IMR-90 (cell line): ENCODE results near the gene PSMG1. TPM values are rescaled to one million over a fixed set of nuclear protein-coding genes. Genes with fewer than 3 reads are reported as not detected.

Source experiments
- ATAC-seq: fragments of 200-7000 bp; cut with Tn5 transposase; 2 replicates; pipeline ENCODE4 v1.9.1; 2020; ENCODE audit warnings: low read depth, mild to moderate bottlenecking, moderate library complexity
- BruUV-seq: library from RNA; stranded (reverse); fragments of 400-500 nt; replicated peaks from 2 replicates; lab custom pipeline; 2021; lab: Mats Ljungman, UMichigan
- CTCF ChIA-PET: fragments of 300-600 bp; formaldehyde crosslinking; extraction: SDS; loops from one replicate; lab custom pipeline; 2021; ENCODE audit warnings: antibody characterized with exemption; lab: Yijun Ruan, JAX
- POLR2A ChIA-PET: fragments of 300-600 bp; sonication (Branson Sonifier 250); formaldehyde crosslinking; loops from one replicate; lab custom pipeline; 2022; ENCODE audit warnings: antibody characterized with exemption; ENCODE audit not compliant: unreplicated experiment; lab: Charles Lee
- DNase-seq: peaks from one replicate; pipeline ENCODE4 v3.0.0; 2013
- H2AFZ ChIP-seq: replicated peaks from 2 replicates; pipeline ENCODE3; 2013; ENCODE audit warnings: low read length, mild to moderate bottlenecking; ENCODE audit not compliant: poor library complexity
- H2AK5ac ChIP-seq: 2 replicates; pipeline ENCODE4 v1.6.1; 2013; ENCODE audit warnings: low read depth, low read length, inconsistent platforms
- H2AK9ac ChIP-seq: replicated peaks from 2 replicates; pipeline ENCODE3; 2013; ENCODE audit warnings: mild to moderate bottlenecking, low read depth, low read length, moderate library complexity; ENCODE audit not compliant: poor library complexity
- H2BK120ac ChIP-seq: 2 replicates; pipeline ENCODE4 v1.6.1; 2013; ENCODE audit warnings: low read depth, low read length, inconsistent platforms
- H2BK15ac ChIP-seq: 3 replicates; pipeline ENCODE4 v1.6.1; 2013; ENCODE audit warnings: low read depth, low read length, inconsistent platforms
- H2BK20ac ChIP-seq: 2 replicates; pipeline ENCODE4 v1.6.1; 2013; ENCODE audit warnings: low read depth, mild to moderate bottlenecking, inconsistent platforms, low read length, moderate library complexity
- H2BK5ac ChIP-seq: 2 replicates; pipeline ENCODE4 v1.6.1; 2013; ENCODE audit warnings: mild to moderate bottlenecking, low read depth, low read length, inconsistent platforms; ENCODE audit not compliant: poor library complexity, severe bottlenecking
- H3K14ac ChIP-seq: replicated peaks from 2 replicates; pipeline ENCODE4 v1.6.1; 2013; ENCODE audit warnings: low read depth, low read length, inconsistent platforms
- H3K18ac ChIP-seq: 2 replicates; pipeline ENCODE4 v1.6.1; 2013; ENCODE audit warnings: low read depth, low read length, control low read depth
- H3K23ac ChIP-seq: 2 replicates; pipeline ENCODE4 v1.6.1; 2013; ENCODE audit warnings: low read depth, low read length, inconsistent platforms
- H3K27ac ChIP-seq: 2 replicates; pipeline ENCODE4 v1.5.1; 2013; ENCODE audit warnings: mild to moderate bottlenecking, control low read depth, low read length; ENCODE audit not compliant: insufficient read depth
- H3K27me3 ChIP-seq: 2 replicates; pipeline ENCODE4 v1.6.1; 2013; ENCODE audit warnings: low read length; ENCODE audit not compliant: control insufficient read depth, insufficient read depth
- H3K36me3 ChIP-seq: 2 replicates; pipeline ENCODE4 v1.6.1; 2013; ENCODE audit warnings: low read length, mixed read lengths; ENCODE audit not compliant: control insufficient read depth, insufficient read depth
- H3K4ac ChIP-seq: 2 replicates; pipeline ENCODE4 v1.6.1; 2013; ENCODE audit warnings: low read depth, low read length, inconsistent platforms
- H3K4me1 ChIP-seq: 2 replicates; pipeline ENCODE4 v1.6.1; 2013; ENCODE audit warnings: low read length, mixed read lengths; ENCODE audit not compliant: control insufficient read depth, insufficient read depth
- H3K4me2 ChIP-seq: 2 replicates; pipeline ENCODE4 v1.6.1; 2013; ENCODE audit warnings: low read depth, mild to moderate bottlenecking, control low read depth, low read length, moderate library complexity
- H3K4me3 ChIP-seq: 2 replicates; pipeline ENCODE4 v1.5.1; 2013; ENCODE audit warnings: low read depth, mild to moderate bottlenecking, control low read depth, low read length, moderate library complexity; ENCODE audit not compliant: insufficient read depth
- H3K56ac ChIP-seq: 2 replicates; pipeline ENCODE4 v1.6.1; 2013; ENCODE audit warnings: low read length, inconsistent platforms; ENCODE audit not compliant: insufficient read depth; ENCODE audit errors: extremely low read depth
- H3K79me1 ChIP-seq, 2 experiments: 2 replicates each; pipeline ENCODE4 v1.6.1; 2013; ENCODE audit warnings: low read length in 2 of 2, inconsistent platforms in 1 of 2, low read depth in 1 of 2
- H3K9ac ChIP-seq: 2 replicates; pipeline ENCODE4 v1.6.1; 2013; ENCODE audit warnings: low read depth, low read length, control low read depth
- H3K9me1 ChIP-seq: 2 replicates; pipeline ENCODE4 v1.6.1; 2013; ENCODE audit warnings: low read length, inconsistent platforms; ENCODE audit not compliant: insufficient read depth
- H3K9me3 ChIP-seq: 2 replicates; pipeline ENCODE4 v1.6.1; 2013; ENCODE audit warnings: low read length; ENCODE audit not compliant: control insufficient read depth, insufficient read depth
- H4K20me1 ChIP-seq: 2 replicates; pipeline ENCODE4 v1.6.1; 2013; ENCODE audit warnings: low read length, inconsistent platforms; ENCODE audit not compliant: insufficient read depth
- H4K5ac ChIP-seq: 2 replicates; pipeline ENCODE4 v1.6.1; 2013; ENCODE audit warnings: mild to moderate bottlenecking, low read depth, low read length, control low read depth
- H4K8ac ChIP-seq, 2 experiments: 2 replicates each; pipeline ENCODE4 v1.6.1; 2013; ENCODE audit warnings: low read depth in 2 of 2, low read length in 2 of 2, control low read depth in 1 of 2, inconsistent platforms in 1 of 2
- H4K91ac ChIP-seq: 2 replicates; pipeline ENCODE4 v1.6.1; 2013; ENCODE audit warnings: low read depth, low read length, inconsistent platforms; ENCODE audit not compliant: insufficient read depth
- BHLHE40 ChIP-seq: fragments of 150-350 bp; IDR thresholded peaks from 2 replicates; pipeline ENCODE4 v1.6.1; 2016; ENCODE audit warnings: mild to moderate bottlenecking, low read depth, low read length
- POLR2A ChIP-seq: IDR thresholded peaks from 2 replicates; pipeline ENCODE4 v1.6.1; 2012; ENCODE audit warnings: mild to moderate bottlenecking, low read depth, low read length
- RAD21 ChIP-seq: IDR thresholded peaks from 2 replicates; pipeline ENCODE4 v1.6.1; 2012; ENCODE audit warnings: low read length, improper control_type of control experiment
- RCOR1 ChIP-seq: IDR thresholded peaks from 2 replicates; pipeline ENCODE4 v1.6.1; 2012; ENCODE audit warnings: mild to moderate bottlenecking, low read length, improper control_type of control experiment; ENCODE audit not compliant: insufficient replicate concordance
- RFX5 ChIP-seq: IDR thresholded peaks from 2 replicates; pipeline ENCODE4 v1.8.0; 2012; ENCODE audit warnings: low read depth, mild to moderate bottlenecking, low read length, moderate library complexity
- SMC3 ChIP-seq: fragments of 150-350 bp; IDR thresholded peaks from 2 replicates; pipeline ENCODE4 v1.6.1; 2016; ENCODE audit warnings: low read depth, mild to moderate bottlenecking, antibody characterized with exemption, low read length, moderate library complexity
- WGBS, 2 experiments: methylation state at CpG; one replicate each; pipeline versions ENCODE4 v1.1.5 to v1.1.7; 2013; ENCODE audit warnings: missing lambda C conversion rate in 2 of 2; ENCODE audit not compliant: insufficient read length in 1 of 2; ENCODE audit errors: extremely low coverage in 2 of 2; 5-methylcytosine and 5-hydroxymethylcytosine counted together
- dilution Hi-C: fragments of 300-500 bp; cut with HindIII; formaldehyde crosslinking; loops from one replicate; pipeline ENCODE4 v1.14.3; 2018; ENCODE audit warnings: low sequenced_read_pairs; ENCODE audit not compliant: unreplicated experiment
- in situ Hi-C: fragments of 300-500 bp; cut with MboI; formaldehyde crosslinking; loops from 3 replicates; pipeline ENCODE4 v1.14.3; 2019; ENCODE audit warnings: low sequenced_read_pairs, inconsistent platforms, mixed read lengths
- intact Hi-C: fragments of 100-400 bp; cut with micrococcal nuclease; formaldehyde crosslinking; loops from 2 replicates; pipeline ENCODE4 v1.10.0; 2022
- polyA plus RNA-seq, 3 experiments: library from polyadenylated mRNA; depleted of rRNA; stranded (reverse); fragments of >200 nt; gene quantifications; 2 replicates each; pipeline ENCODE4 v1.2.3, GENCODE V29; 2012; ENCODE audit warnings: low replicate concordance in 1 of 3
- total RNA-seq: library from RNA; depleted of rRNA; stranded (reverse); fragments of >200 nt; gene quantifications from 2 replicates; pipeline ENCODE4 v1.2.3, GENCODE V29; 2012
- TF ChIP-seq, protein P1 (sequence below): conservative IDR thresholded peaks from 2 replicates; pipeline ENCODE4 v1.5.1; 2012; ENCODE audit warnings: mild to moderate bottlenecking, low read depth, low read length, improper control_type of control experiment
- TF ChIP-seq, protein P2 (sequence below): fragments of 150-350 bp; IDR thresholded peaks from 2 replicates; pipeline ENCODE4 v1.6.1; 2016; ENCODE audit warnings: low read depth, mild to moderate bottlenecking, low read length, moderate library complexity, borderline replicate concordance

The PSMG1 gene
- total and polyA plus RNA-seq, 2 of the 4 experiments (the other 2 are of a cell fraction) = 37.8 to 45.4 TPM

DNA sequence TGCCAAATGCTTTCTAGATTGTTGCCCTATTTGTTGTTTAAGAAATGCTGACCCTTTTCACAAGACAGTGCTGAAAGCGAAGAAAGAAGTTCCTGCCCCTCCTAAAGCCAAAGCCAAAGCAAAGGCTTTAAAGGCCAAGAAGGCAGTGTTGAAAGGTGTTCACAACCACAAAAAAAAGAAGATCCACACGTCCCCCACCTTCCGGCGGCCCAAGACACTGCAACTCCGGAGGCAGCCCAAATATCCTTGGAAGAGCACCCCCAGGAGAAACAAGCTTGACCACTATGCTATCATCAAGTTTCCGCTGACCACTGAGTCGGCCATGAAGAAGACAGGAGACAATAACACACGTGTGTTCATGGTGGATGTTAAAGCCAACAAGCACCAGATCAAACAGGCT is 55.7 kb downstream of the PSMG1 start:
- peaks cover 7% of the 10 kb centered on the region for H3K9me3 ChIP-seq
- ChIA-PET CTCF (no interaction called here), POLR2A (no interaction called here)
- in situ Hi-C loops = loop anchor here (5.0 to 10.0 kb wide), 2 partner anchors 320 to 393 kb away; partner anchors contain the start of gene ETS2
- no peak overlapping the region for H2BK120ac ChIP-seq
- H4K5ac ChIP-seq = no peak overlapping the region
- WGBS, 2 experiments = 90% methylated on average over 2 of the region's 8 CpGs; no CpG with 5 or more reads in 1 of the 2 experiments
- H2BK20ac ChIP-seq = no peak overlapping the region
- no peak overlapping the region for H3K4me2 ChIP-seq
- no peak overlapping the region for H4K91ac ChIP-seq
- H3K56ac ChIP-seq = no peak overlapping the region
- no peaks in the 10 kb centered on the region for H3K36me3 ChIP-seq
- no peak overlapping the region for H2AFZ ChIP-seq
- H3K14ac ChIP-seq = no peak overlapping the region
- dilution Hi-C loops = no loop called here
- no peak overlapping the region for H4K8ac ChIP-seq
- H3K27ac ChIP-seq = no peak overlapping the region
- TF ChIP-seq, protein P1, sequence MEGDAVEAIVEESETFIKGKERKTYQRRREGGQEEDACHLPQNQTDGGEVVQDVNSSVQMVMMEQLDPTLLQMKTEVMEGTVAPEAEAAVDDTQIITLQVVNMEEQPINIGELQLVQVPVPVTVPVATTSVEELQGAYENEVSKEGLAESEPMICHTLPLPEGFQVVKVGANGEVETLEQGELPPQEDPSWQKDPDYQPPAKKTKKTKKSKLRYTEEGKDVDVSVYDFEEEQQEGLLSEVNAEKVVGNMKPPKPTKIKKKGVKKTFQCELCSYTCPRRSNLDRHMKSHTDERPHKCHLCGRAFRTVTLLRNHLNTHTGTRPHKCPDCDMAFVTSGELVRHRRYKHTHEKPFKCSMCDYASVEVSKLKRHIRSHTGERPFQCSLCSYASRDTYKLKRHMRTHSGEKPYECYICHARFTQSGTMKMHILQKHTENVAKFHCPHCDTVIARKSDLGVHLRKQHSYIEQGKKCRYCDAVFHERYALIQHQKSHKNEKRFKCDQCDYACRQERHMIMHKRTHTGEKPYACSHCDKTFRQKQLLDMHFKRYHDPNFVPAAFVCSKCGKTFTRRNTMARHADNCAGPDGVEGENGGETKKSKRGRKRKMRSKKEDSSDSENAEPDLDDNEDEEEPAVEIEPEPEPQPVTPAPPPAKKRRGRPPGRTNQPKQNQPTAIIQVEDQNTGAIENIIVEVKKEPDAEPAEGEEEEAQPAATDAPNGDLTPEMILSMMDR = no peak
- TF ChIP-seq RFX5 = no peak
- TF ChIP-seq POLR2A = no peak
- no peak for TF ChIP-seq RAD21
- TF ChIP-seq BHLHE40 = no peak
- TF ChIP-seq, protein P2, sequence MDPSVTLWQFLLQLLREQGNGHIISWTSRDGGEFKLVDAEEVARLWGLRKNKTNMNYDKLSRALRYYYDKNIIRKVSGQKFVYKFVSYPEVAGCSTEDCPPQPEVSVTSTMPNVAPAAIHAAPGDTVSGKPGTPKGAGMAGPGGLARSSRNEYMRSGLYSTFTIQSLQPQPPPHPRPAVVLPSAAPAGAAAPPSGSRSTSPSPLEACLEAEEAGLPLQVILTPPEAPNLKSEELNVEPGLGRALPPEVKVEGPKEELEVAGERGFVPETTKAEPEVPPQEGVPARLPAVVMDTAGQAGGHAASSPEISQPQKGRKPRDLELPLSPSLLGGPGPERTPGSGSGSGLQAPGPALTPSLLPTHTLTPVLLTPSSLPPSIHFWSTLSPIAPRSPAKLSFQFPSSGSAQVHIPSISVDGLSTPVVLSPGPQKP = no peak
- TF ChIP-seq RCOR1 = no peak
- no peak for TF ChIP-seq SMC3
- H4K20me1 ChIP-seq = no peaks in the 10 kb centered on the region
- peaks cover 4% of the 10 kb centered on the region; the same call in 1 of the 2 replicates for H3K4me1 ChIP-seq
- no peak overlapping the region for H3K23ac ChIP-seq
- ATAC-seq = no peak
- no peak overlapping the region for H2AK5ac ChIP-seq
- no TSS peak for BruUV-seq
- no peaks in the 10 kb centered on the region; the same call in 1 of the 2 replicates for H3K27me3 ChIP-seq
- H3K9me1 ChIP-seq = peaks cover 7% of the 10 kb centered on the region
- no peak overlapping the region for H3K4ac ChIP-seq
- H2BK5ac ChIP-seq = no peak overlapping the region
- no peak for DNase-seq
- no peak overlapping the region for H2AK9ac ChIP-seq
- no peak overlapping the region for H3K4me3 ChIP-seq
- no peak overlapping the region for H3K9ac ChIP-seq
- H2BK15ac ChIP-seq = no peak overlapping the region
- intact Hi-C loops = loop anchor here (2.0 to 5.0 kb wide), 3 partner anchors 215 to 321 kb away; no protein-coding TSS in a partner anchor
- no peak overlapping the region for H3K18ac ChIP-seq
- no peaks in the 10 kb centered on the region for H3K79me1 ChIP-seq
